Spleen (tissue), 7 donors: ENCODE data around the gene IQGAP2.

Experiments used
- CTCF ChIP-seq, 11 experiments: fragments of 200-600 bp in 7 of 11; fragments of 450-650 bp in 4 of 11; sonication (generic) in 4 of 11; IDR thresholded peaks in 8 of 11; conservative IDR thresholded peaks in 3 of 11; 1 replicate in 7 of 11; 2 replicates in 4 of 11; pipeline versions ENCODE4 v1.4.0 to v1.8.0; 2016 to 2021; ENCODE audit warnings: antibody characterized with exemption in 11 of 11, inconsistent platforms in 4 of 11, mild to moderate bottlenecking in 1 of 11
- POLR2AphosphoS5 ChIP-seq, 3 donors: sonication (generic); formaldehyde crosslinking; IDR thresholded peaks; one replicate each; pipeline ENCODE4 v1.5.1; 2017; ENCODE audit warnings: antibody characterized with exemption in 3 of 3
- donor health status: DM: no; HTN: no; CAD: no; lungs with moderate emphysema.
- donor health status: DM: no; HTN: no; CAD: no.
- donor health status: DM: no; HTN: no; CAD: no.

- no peak for TF ChIP-seq CTCF (IDR thresholded peaks at IDR 0.05 in 8 of 11, conservative IDR thresholded peaks at IDR 0.05 in 3 of 11)
- no peak for TF ChIP-seq POLR2AphosphoS5 (IDR thresholded peaks at IDR 0.05)
These were observed 48.1 kb downstream of the IQGAP2 start for GRCh38 chr5:76451031-76451701.
